Dermis blood vessel endothelial cell (primary cell): ENCODE data around the gene NCAPD2. TPM values are rescaled to one million over a fixed set of nuclear protein-coding genes. Genes with fewer than 3 reads are reported as not detected.

ENCODE experiments used
- DNase-seq: peaks from one replicate; pipeline ENCODE4 v3.0.0; 2010
- total RNA-seq: library from RNA; depleted of rRNA; stranded (reverse); fragments of >200 nt; gene quantifications from 2 replicates; pipeline ENCODE4 v1.2.3, GENCODE V29; 2014

The NCAPD2 gene
- total RNA-seq, 1 donor from 2014 or later: 28.2 TPM

DNA sequence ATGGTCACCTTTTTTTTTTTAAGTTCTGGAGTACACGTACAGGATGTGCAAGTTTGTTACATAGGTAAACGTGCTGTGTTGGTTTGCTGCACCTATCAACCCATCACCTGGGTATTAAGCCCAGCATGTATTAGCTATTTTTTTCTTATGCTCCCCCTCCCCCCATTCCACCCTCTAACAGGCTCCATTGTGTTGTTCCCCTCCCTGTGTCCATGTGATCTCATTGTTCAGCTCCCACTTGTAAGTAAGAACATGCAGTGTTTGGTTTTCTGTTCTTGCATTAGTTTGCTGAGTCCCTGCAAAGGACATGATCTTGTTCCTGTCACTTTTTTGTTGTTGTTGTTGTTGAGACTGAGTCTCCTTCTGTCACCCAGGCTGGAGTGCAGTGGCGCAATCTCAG is 3.4 kb downstream of the NCAPD2 start:
- peak; percentile 18 for DNase-seq

- DNase-seq: no peak
These were observed 6.6 kb downstream of the NCAPD2 start for GRCh38 chr12:6500466-6500865.

GRCh38 chr12:6507102-6507998 is 13.4 kb downstream of the NCAPD2 start:
- DNase-seq: no peak

DNA sequence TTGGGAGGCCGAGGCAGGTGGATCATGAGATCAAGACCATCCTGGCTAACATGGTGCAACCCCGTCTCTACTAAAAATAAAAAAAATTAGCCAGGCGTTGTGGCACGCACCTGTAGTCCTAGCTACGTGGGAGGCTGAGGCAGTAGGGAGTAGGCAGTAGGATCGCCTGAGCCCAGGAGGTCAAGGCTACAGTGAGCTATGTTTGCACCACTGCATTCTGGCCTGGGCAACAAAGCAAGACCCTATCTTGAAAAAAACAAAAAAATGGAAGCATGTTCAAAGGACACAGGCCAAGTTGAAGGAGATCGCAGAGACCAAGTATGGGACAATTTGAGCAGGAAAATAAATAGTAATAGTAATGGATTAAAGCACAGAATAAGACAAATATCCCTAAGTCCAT is 14.2 kb downstream of the NCAPD2 start:
- no peak for DNase-seq

DNA sequence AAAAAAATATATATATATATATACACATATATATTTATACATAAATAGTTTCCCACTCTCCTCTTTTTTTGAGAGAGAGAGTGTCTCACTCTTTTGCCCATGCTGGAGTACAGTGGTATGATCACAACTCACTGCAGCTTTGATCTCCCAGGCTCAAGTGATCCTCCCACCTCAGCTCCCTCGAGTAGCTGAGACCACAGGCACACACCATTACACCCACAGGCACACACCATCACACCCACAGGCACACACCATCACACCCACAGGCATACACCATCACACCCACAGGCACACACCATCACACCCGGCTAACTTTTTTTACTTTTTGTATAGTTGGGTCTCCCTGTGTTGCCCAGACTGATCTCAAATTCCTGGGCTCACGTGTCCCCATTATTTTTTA is 26.3 kb downstream of the NCAPD2 start:
- DNase-seq: no peak

GRCh38 chr12:6522193-6522592 is 28.3 kb downstream of the NCAPD2 start:
- no peak for DNase-seq

DNA sequence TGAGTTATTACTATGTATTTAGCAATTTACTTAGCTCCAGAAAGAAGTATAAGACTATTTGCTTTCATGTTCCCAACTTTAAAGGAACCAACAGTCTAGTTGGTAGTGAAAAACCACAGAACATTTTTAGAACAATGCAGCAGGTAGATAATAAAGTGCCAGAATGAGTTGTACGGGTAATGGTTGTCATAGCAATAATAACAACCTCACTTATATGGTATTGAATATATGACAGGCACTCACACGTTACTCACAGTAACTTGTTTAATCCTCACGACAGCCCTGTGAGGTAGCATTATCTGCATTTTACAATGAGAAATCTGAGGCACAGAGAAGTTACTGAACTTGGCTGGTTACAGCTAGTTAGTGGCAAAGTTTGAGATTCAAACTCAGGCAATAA is 29.8 kb downstream of the NCAPD2 start:
- no peak for DNase-seq

DNA sequence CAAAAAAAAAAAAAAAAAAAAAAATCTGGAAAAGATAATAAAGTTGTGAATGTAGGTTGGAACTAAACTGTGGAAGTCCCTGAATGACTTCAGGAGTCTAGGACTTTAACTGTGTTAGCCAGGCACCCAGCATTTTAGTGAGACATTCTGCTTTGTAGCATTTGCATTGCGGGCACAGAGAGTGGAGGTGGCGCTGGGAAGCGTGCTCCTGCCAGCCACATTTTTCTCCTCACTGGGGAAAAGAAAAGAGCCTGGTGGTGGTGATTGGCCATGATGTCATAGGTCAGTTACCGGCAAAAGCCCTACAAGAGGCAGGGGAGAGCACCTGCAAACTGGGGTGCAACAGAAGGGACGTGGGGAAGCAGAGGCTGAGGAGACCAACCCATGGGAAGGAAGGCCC is 30.7 kb downstream of the NCAPD2 start:
- DNase-seq: no peak

- no peak for DNase-seq
These were observed 32.3 kb downstream of the NCAPD2 start for GRCh38 chr12:6526201-6526600.

DNA sequence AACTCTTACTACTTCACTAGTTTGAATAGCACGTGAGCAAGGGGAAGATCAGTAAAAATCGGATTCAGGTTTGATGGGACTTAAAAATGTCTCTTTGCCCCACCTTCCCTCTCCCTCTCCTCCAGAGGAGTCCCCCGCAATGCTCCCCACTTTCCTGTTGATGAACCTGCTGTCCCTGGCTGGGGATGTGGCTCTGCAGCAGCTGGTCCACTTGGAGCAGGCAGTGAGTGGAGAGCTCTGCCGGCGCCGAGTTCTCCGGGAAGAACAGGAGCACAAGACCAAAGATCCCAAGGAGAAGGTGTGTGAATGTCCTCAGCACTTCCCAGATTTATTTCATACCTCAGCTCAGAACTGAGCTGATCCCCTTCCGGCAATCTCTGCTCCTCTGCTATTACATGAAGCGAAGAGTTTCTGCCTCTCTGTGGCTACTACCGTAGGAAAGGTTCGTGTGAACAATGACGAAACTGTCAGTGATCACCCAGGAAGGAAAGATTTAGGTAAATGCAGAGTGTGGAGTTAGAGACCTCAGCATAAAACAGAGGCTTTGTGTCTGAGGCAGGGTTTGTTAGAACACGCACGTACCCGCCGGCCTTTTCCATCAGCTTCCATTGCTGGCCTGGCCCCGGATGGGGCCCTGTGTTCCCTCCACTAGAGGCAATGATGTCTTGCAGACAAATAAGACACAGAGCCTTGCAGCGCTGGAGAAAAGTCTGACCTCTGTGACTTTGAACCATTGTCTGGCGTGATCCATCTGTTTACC is 33.0 kb downstream of the NCAPD2 start:
- no peak for DNase-seq

DNA sequence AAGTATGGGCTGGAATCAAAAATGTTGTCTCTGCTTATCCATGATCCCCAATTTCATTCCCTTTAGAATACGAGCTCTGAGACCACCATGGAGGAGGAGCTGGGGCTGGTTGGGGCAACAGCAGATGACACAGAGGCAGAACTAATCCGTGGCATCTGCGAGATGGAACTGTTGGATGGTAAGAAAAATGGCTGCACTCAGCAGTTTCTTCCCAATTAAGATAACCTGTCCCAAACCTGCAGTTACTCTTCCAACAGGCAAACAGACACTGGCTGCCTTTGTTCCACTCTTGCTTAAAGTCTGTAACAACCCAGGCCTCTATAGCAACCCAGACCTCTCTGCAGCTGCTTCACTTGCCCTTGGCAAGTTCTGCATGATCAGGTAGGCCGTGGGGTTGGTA is 33.8 kb downstream of the NCAPD2 start:
- no peak for DNase-seq

DNA sequence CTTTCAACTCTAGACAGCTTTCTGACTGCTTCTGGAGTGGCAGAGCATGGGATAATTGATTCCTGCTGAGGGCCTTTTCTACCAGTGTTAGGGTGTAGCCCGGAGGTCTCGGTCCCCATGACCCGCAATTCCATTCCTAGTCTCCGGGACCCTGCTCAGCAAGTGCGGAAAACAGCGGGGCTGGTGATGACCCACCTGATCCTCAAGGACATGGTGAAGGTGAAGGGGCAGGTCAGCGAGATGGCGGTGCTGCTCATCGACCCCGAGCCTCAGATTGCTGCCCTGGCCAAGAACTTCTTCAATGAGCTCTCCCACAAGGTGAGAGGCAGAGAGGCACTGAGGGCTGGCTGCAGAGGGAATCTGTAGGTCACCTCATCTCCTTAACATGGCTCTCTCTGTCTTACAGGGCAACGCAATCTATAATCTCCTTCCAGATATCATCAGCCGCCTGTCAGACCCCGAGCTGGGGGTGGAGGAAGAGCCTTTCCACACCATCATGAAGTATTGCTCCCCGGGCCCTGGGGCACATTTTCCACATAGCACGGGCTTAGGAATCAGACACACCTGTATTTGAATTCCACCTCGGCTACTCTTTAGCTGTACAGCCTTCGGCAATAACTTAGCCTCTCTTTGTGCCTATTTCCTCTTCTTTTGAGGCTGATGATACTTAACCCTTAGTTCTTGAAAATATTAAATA is 34.8 kb downstream of the NCAPD2 start:
- no peak for DNase-seq

DNA sequence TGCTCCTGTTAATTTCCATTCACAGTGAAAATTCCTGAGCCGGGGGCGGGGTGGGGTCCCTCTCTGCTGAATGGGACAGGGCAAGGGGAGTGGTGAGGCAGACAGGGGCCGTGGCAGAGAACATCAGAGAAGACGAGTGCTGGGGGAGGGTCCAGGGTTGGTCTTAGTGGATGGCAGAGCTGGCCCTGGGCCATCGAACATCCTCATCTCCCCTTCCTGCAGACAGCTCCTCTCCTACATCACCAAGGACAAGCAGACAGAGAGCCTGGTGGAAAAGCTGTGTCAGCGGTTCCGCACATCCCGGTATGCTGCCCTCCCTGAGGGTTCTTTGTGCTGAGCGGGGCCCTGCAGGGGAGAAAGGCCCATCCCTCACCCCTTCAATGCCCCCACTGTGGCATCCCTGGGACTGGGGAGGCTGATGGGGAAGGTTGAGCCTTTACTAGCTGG is 35.4 kb downstream of the NCAPD2 start:
- DNase-seq: no peak

- no peak for DNase-seq
These were observed 36.8 kb downstream of the NCAPD2 start for GRCh38 chr12:6530576-6531260.

DNA sequence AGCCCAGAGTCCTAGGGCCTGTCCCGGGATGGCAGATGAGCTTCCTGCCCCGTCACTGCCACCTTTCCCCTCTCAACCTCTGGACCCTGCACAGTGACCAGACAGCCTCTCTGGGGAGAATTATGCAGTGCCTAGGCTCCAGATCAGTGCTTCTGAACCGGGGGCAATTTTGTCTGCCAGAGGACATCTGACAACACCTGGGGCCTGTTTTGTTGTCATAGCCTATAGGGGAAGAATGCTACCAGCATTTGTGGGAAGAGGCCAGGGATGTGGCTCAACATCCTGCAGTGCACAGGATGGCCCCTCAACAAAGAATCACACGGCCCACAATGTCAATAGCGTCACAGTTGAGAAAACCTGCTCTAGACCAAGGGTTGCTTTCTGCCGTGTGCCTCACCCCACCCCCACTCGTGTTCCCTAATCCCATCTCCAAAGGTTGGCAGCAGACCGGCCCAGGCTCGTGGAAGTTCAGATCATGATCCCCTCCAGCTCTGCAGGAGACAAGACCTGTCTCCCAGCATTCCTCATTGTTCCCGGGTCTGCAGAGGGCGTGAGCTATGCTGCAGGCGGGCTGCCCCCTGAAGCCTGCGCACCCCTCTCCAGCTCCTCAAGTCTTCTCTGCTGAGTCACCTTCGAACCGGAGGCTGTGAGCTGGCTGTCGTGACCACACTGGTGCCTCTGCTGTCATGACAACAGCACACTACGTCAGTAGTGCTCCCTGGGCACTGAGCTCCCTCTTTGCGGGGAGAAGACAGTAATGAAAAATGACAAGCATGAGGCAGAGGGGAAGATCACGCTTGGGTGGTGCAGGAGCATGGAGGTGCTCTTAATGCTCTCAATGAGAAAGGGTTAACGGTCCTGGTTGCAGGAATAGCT is 38.4 kb downstream of the NCAPD2 start:
- DNase-seq: peak; percentile 92

- DNase-seq: peak; percentile 54
These were observed 39.2 kb downstream of the NCAPD2 start for GRCh38 chr12:6532927-6533652.

- no peak for DNase-seq
These were observed 39.7 kb downstream of the NCAPD2 start for GRCh38 chr12:6533653-6533922.

- DNase-seq: peak; percentile 96
These were observed 40.2 kb downstream of the NCAPD2 start, which contains the start of gene GAPDH for GRCh38 chr12:6533923-6534694. Gene GAPDH, plus strand, starts transcription at chr12:6534517. Its CDS starts 316 bp downstream, at chr12:6534833.

GRCh38 chr12:6534695-6534944 is 40.7 kb downstream of the NCAPD2 start:
- peak; percentile 83 for DNase-seq

GRCh38 chr12:6534945-6535696 is 41.2 kb downstream of the NCAPD2 start:
- DNase-seq: peak; percentile 91
